IPS DF 6.9 (cell line): Measurements from ENCODE around the gene TAF6.
"Not testable (repeated sequence)": the region's sequence is repeated elsewhere in the genome, so short reads cannot be mapped to it uniquely, and the experiment has no call there.

ENCODE experiments used
- DNase-seq: peaks from one replicate; pipeline ENCODE4 v3.0.0-alpha.2; 2013; ENCODE audit warnings: low read depth, low spot score
- H3K27ac ChIP-seq: one replicate; pipeline ENCODE4 v1.5.1; 2013; ENCODE audit warnings: low read length, control low read depth
- H3K27me3 ChIP-seq: 2 replicates; pipeline ENCODE4 v1.6.1; 2013; ENCODE audit warnings: mild to moderate bottlenecking, low read length; ENCODE audit not compliant: control insufficient read depth, insufficient read depth
- H3K36me3 ChIP-seq: 2 replicates; pipeline ENCODE4 v1.6.1; 2013; ENCODE audit warnings: low read length; ENCODE audit not compliant: control insufficient read depth, insufficient read depth
- H3K4me1 ChIP-seq: 2 replicates; pipeline ENCODE4 v1.6.1; 2013; ENCODE audit warnings: low read length; ENCODE audit not compliant: control insufficient read depth, insufficient read depth
- H3K4me3 ChIP-seq: 2 replicates; pipeline ENCODE4 v1.5.1; 2013; ENCODE audit warnings: mild to moderate bottlenecking, low read length
- H3K9me3 ChIP-seq: 2 replicates; pipeline ENCODE4 v1.6.1; 2013; ENCODE audit warnings: low read length, inconsistent platforms; ENCODE audit not compliant: control insufficient read depth, insufficient read depth
- WGBS: extraction: QIAGEN DNeasy Blood & Tissue Kit; methylation state at CpG from one replicate; pipeline ENCODE4 v1.1.7; 2013; ENCODE audit warnings: mixed read lengths, missing lambda C conversion rate; ENCODE audit not compliant: insufficient read length, insufficient coverage; 5-methylcytosine and 5-hydroxymethylcytosine counted together

The TAF6 gene

GRCh38 chr7:100130220-100130607 is 11.1 kb upstream of the TAF6 start:
- H3K27me3 ChIP-seq, H3K4me3 ChIP-seq, H3K36me3 ChIP-seq, DNase-seq, H3K27ac ChIP-seq, H3K9me3 ChIP-seq, H3K4me1 ChIP-seq: not testable (repeated sequence)
- no CpG with 5 or more reads among the region's 1 CpG for WGBS

GRCh38 chr7:100128637-100128963 is 9.4 kb upstream of the TAF6 start:
- no peak overlapping the region for H3K27ac ChIP-seq
- H3K36me3 ChIP-seq = no peaks in the 10 kb centered on the region
- WGBS = no CpG with 5 or more reads among the region's 1 CpG
- no peaks in the 10 kb centered on the region for H3K27me3 ChIP-seq
- no peaks in the 10 kb centered on the region for H3K4me1 ChIP-seq
- no peak overlapping the region for H3K4me3 ChIP-seq
- H3K9me3 ChIP-seq = no peaks in the 10 kb centered on the region
- DNase-seq = no peak

GRCh38 chr7:100127866-100128636 is 8.9 kb upstream of the TAF6 start:
- Histone ChIP-seq H3K27me3 (no peaks in the 10 kb centered on the region), H3K4me3 (peak overlapping the region; percentile 63; the same call in 1 of the 2 replicates), H3K36me3 (no peaks in the 10 kb centered on the region), H3K4me1 (no peaks in the 10 kb centered on the region), H3K27ac (no peak overlapping the region), H3K9me3 (no peaks in the 10 kb centered on the region)
- no peak for DNase-seq
- no CpG with 5 or more reads among the region's 37 CpGs for WGBS

- Histone ChIP-seq H3K36me3 (no peaks in the 10 kb centered on the region), H3K27me3 (no peaks in the 10 kb centered on the region), H3K27ac (no peak within 1 kb of the TSS), H3K4me1 (no peaks in the 10 kb centered on the region), H3K9me3 (no peaks in the 10 kb centered on the region), H3K4me3 (peak within 1 kb of the TSS; percentile 63)
- WGBS = no CpG with 5 or more reads among the region's 85 CpGs
- peak; percentile 72 for DNase-seq
Observed at GRCh38 chr7:100126931-100127865, 8.0 kb upstream of the TAF6 start, which contains the start of gene MBLAC1. Gene MBLAC1, plus strand, starts transcription at chr7:100126967. Its CDS starts 429 bp downstream, at chr7:100127396.

GRCh38 chr7:100126239-100126930 is 7.2 kb upstream of the TAF6 start:
- Histone ChIP-seq H3K4me3 (peak overlapping the region; percentile 63; the same call in 1 of the 2 replicates), H3K36me3 (no peaks in the 10 kb centered on the region), H3K27me3 (no peaks in the 10 kb centered on the region), H3K4me1 (no peaks in the 10 kb centered on the region), H3K27ac (no peak overlapping the region), H3K9me3 (no peaks in the 10 kb centered on the region)
- no peak for DNase-seq
- no CpG with 5 or more reads among the region's 29 CpGs for WGBS

GRCh38 chr7:100124301-100125230 is 5.4 kb upstream of the TAF6 start:
- WGBS = no CpG with 5 or more reads among the region's 4 CpGs
- Histone ChIP-seq H3K27ac (no peak overlapping the region), H3K36me3 (no peaks in the 10 kb centered on the region), H3K9me3 (no peaks in the 10 kb centered on the region), H3K4me3 (no peak overlapping the region), H3K27me3 (no peaks in the 10 kb centered on the region), H3K4me1 (no peaks in the 10 kb centered on the region)
- DNase-seq = no peak

GRCh38 chr7:100122568-100122967 is 3.4 kb upstream of the TAF6 start:
- no peak overlapping the region for H3K4me3 ChIP-seq
- no peaks in the 10 kb centered on the region for H3K9me3 ChIP-seq
- WGBS = no CpG with 5 or more reads among the region's 1 CpG
- H3K27ac ChIP-seq = no peak overlapping the region
- H3K4me1 ChIP-seq = no peaks in the 10 kb centered on the region
- DNase-seq = no peak
- H3K36me3 ChIP-seq = no peaks in the 10 kb centered on the region
- no peaks in the 10 kb centered on the region for H3K27me3 ChIP-seq

GRCh38 chr7:100122067-100122466 is 2.9 kb upstream of the TAF6 start:
- DNase-seq = no peak
- Histone ChIP-seq H3K9me3 (no peaks in the 10 kb centered on the region), H3K4me3 (no peak overlapping the region), H3K27me3 (no peaks in the 10 kb centered on the region), H3K36me3 (no peaks in the 10 kb centered on the region), H3K4me1 (no peaks in the 10 kb centered on the region), H3K27ac (no peak overlapping the region)
- no CpG with 5 or more reads among the region's 13 CpGs for WGBS

- no peak for DNase-seq
- no CpG with 5 or more reads among the region's 1 CpG for WGBS
- Histone ChIP-seq H3K4me3 (no peak overlapping the region), H3K27me3 (no peaks in the 10 kb centered on the region), H3K27ac (no peak overlapping the region), H3K4me1 (no peaks in the 10 kb centered on the region), H3K36me3 (no peaks in the 10 kb centered on the region), H3K9me3 (no peaks in the 10 kb centered on the region)
Observed at GRCh38 chr7:100120733-100121036, 1.5 kb upstream of the TAF6 start.
